ENCODE measurements around the gene SVEP1. TPM values are rescaled to one million over a fixed set of nuclear protein-coding genes. Genes with fewer than 3 reads are reported as not detected.
A peak's percentile ranks its signal among the peaks of the same experiment; 100 is the strongest.
"Not testable (repeated sequence)": the region's sequence is repeated elsewhere in the genome, so short reads cannot be mapped to it uniquely, and the experiment has no call there.

Gene SVEP1
- polyA plus RNA-seq, 1 donor, result 8.7 TPM

DNA sequence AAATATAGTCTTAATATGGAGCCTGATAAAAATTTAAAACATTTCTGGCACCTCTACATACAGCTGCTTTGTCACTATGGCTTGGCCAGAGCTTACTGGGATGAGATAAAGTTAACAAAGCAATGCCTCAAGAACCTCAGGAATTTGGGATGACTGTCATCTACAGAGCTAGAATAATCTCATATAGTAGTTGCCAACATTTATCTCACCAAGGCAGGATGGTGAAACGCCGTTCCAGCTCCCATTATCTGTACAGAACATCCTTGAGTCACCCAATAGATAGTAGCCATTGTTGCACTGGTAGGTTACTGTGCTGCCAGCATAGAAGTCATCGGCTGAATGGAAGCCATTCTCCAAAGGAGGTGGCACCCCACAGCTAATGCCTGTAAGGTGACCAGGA is 147.3 kb downstream of the SVEP1 start:
- peaks cover 6% of the 10 kb centered on the region for H3K36me3 ChIP-seq (ENCODE audit: control insufficient read depth, insufficient read depth, low read length)
- H3K27me3 ChIP-seq (ENCODE audit: control insufficient read depth, insufficient read depth, low read length), result no peaks in the 10 kb centered on the region
- no peak for DNase-seq
- no CpG with 5 or more reads among the region's 3 CpGs for WGBS (ENCODE audit: insufficient coverage, low lambda C conversion rate)
- no peaks in the 10 kb centered on the region for H3K4me1 ChIP-seq (ENCODE audit: control insufficient read depth, insufficient read depth, low read length)
- H3K4me3 ChIP-seq (ENCODE audit: low read length), result no peak overlapping the region
- H3K9me3 ChIP-seq (ENCODE audit: control insufficient read depth, low read depth, low read length), result no peaks in the 10 kb centered on the region
- H3K27ac ChIP-seq (ENCODE audit: low read length), result no peak overlapping the region

DNA sequence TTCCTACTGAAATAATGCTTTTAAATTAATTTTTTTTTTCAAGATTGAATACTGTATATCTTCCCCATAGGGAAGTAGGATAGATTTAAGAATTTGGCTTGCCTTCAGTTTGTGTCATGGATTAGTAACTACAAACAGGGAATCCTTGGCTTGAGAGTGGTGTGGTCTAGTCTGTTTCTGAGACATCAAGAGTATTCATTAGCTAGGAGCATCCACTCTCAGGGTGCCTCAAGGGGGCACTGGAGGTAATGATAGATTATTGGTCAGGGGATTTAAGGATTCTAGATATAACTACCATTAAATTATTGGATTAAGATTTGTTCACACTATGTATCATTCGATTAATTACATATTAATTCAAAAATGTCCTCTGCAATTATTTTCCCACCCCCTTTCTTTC is 150.1 kb downstream of the SVEP1 start:
- H3K36me3 ChIP-seq (ENCODE audit: control insufficient read depth, insufficient read depth, low read length), result peaks cover 6% of the 10 kb centered on the region
- DNase-seq, result no peak
- H3K27ac ChIP-seq (ENCODE audit: low read length), result no peak overlapping the region
- H3K9me3 ChIP-seq (ENCODE audit: control insufficient read depth, low read depth, low read length), result no peaks in the 10 kb centered on the region
- H3K27me3 ChIP-seq (ENCODE audit: control insufficient read depth, insufficient read depth, low read length), result no peaks in the 10 kb centered on the region
- 89% methylated on average over 1 of the region's 1 CpG for WGBS (ENCODE audit: insufficient coverage, low lambda C conversion rate)
- H3K4me1 ChIP-seq (ENCODE audit: control insufficient read depth, insufficient read depth, low read length), result no peaks in the 10 kb centered on the region
- no peak overlapping the region for H3K4me3 ChIP-seq (ENCODE audit: low read length)

- H3K9me3 ChIP-seq (ENCODE audit: control insufficient read depth, low read depth, low read length), result no peaks in the 10 kb centered on the region
- peak; percentile 9 to 28 for DNase-seq
- H3K36me3 ChIP-seq (ENCODE audit: control insufficient read depth, insufficient read depth, low read length), result peaks cover 4% of the 10 kb centered on the region
- H3K4me1 ChIP-seq (ENCODE audit: control insufficient read depth, insufficient read depth, low read length), result no peaks in the 10 kb centered on the region
- 80% methylated on average over 1 of the region's 7 CpGs for WGBS (ENCODE audit: insufficient coverage, low lambda C conversion rate)
- no peaks in the 10 kb centered on the region for H3K27me3 ChIP-seq (ENCODE audit: control insufficient read depth, insufficient read depth, low read length)
- H3K27ac ChIP-seq (ENCODE audit: low read length), result no peak overlapping the region
- H3K4me3 ChIP-seq (ENCODE audit: low read length), result no peak overlapping the region
These were observed 151.9 kb downstream of the SVEP1 start for GRCh38 chr9:110427497-110428104.

DNA sequence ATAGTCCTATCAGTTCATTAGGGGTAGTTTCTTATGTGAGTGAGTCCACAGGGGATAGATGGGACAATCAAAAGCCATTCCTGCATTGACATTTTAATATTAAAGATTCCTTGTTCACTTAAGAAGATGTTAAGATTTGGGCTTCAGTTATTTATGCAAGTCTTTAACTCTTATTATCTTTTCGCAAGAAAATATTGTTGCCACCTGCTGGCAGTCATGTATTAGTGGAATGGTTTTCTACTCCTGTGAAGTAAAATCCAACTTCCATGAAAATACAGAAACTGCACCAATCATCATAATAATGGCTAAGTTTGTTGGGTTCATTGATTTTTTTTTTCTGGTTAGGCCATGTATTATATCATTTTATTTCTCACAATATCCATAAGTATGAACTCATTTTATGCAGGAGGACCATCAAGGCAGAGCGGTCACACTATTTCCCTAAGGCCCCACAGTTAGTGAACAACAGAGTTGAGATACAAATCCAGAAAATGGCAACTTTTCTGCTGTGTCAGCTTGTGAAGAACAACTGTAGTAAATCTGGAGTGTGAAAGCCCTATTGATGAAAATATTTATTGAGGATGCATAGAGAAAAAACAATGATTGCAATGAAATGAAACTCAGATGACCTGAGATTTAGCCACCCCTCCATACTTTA is 153.4 kb downstream of the SVEP1 start:
- no CpG with 5 or more reads among the region's 2 CpGs for WGBS (ENCODE audit: insufficient coverage, low lambda C conversion rate)
- peak; percentile 10 to 22 for DNase-seq
- H3K9me3 ChIP-seq (ENCODE audit: control insufficient read depth, low read depth, low read length), result no peaks in the 10 kb centered on the region
- H3K4me1 ChIP-seq (ENCODE audit: control insufficient read depth, insufficient read depth, low read length), result no peaks in the 10 kb centered on the region
- no peaks in the 10 kb centered on the region for H3K27me3 ChIP-seq (ENCODE audit: control insufficient read depth, insufficient read depth, low read length)
- no peak overlapping the region for H3K4me3 ChIP-seq (ENCODE audit: low read length)
- peaks cover 4% of the 10 kb centered on the region for H3K36me3 ChIP-seq (ENCODE audit: control insufficient read depth, insufficient read depth, low read length)
- no peak overlapping the region for H3K27ac ChIP-seq (ENCODE audit: low read length)

DNA sequence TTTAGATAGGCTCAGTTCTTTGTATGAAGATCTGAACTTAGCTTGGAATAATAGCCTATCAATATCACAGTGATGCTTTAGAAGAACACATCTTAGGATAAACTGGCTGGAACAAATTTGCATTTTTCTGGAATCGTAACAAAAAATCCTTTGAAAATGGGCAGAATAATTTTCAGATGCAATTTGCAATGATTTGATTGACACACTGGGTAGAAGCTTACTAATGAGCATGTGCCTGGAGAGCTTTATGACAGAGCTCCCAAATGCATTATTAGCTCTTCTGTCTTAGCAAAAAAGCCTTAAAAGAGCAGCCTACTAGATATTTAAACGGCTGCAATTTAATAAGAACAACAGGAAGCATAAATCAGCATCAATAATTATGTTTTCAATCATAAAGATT is 165.1 kb downstream of the SVEP1 start:
- 78% methylated on average over 2 of the region's 2 CpGs for WGBS (ENCODE audit: insufficient coverage, low lambda C conversion rate)
- no peaks in the 10 kb centered on the region for H3K27me3 ChIP-seq (ENCODE audit: control insufficient read depth, insufficient read depth, low read length)
- H3K27ac ChIP-seq (ENCODE audit: low read length), result no peak overlapping the region
- no peak overlapping the region for H3K4me3 ChIP-seq (ENCODE audit: low read length)
- H3K9me3 ChIP-seq (ENCODE audit: control insufficient read depth, low read depth, low read length), result no peaks in the 10 kb centered on the region
- H3K4me1 ChIP-seq (ENCODE audit: control insufficient read depth, insufficient read depth, low read length), result no peaks in the 10 kb centered on the region
- DNase-seq, result no peak
- H3K36me3 ChIP-seq (ENCODE audit: control insufficient read depth, insufficient read depth, low read length), result no peaks in the 10 kb centered on the region

- Histone ChIP-seq H3K9me3 (ENCODE audit: control insufficient read depth, low read depth, low read length) (no peaks in the 10 kb centered on the region), H3K27ac (ENCODE audit: low read length) (no peak overlapping the region), H3K4me3 (ENCODE audit: low read length) (no peak overlapping the region), H3K27me3 (ENCODE audit: control insufficient read depth, insufficient read depth, low read length) (no peaks in the 10 kb centered on the region), H3K36me3 (ENCODE audit: control insufficient read depth, insufficient read depth, low read length) (no peaks in the 10 kb centered on the region), H3K4me1 (ENCODE audit: control insufficient read depth, insufficient read depth, low read length) (no peaks in the 10 kb centered on the region)
- DNase-seq, result no peak
- no CpG with 5 or more reads among the region's 5 CpGs for WGBS (ENCODE audit: insufficient coverage, low lambda C conversion rate)
These were observed 168.6 kb downstream of the SVEP1 start for GRCh38 chr9:110410961-110411360.

GRCh38 chr9:110408598-110408997 is 170.9 kb downstream of the SVEP1 start:
- Histone ChIP-seq H3K27ac (ENCODE audit: low read length) (no peak overlapping the region), H3K9me3 (ENCODE audit: control insufficient read depth, low read depth, low read length) (no peaks in the 10 kb centered on the region), H3K4me1 (ENCODE audit: control insufficient read depth, insufficient read depth, low read length) (no peaks in the 10 kb centered on the region), H3K4me3 (ENCODE audit: low read length) (no peak overlapping the region), H3K27me3 (ENCODE audit: control insufficient read depth, insufficient read depth, low read length) (no peaks in the 10 kb centered on the region), H3K36me3 (ENCODE audit: control insufficient read depth, insufficient read depth, low read length) (no peaks in the 10 kb centered on the region)
- peak in 1 of 2 donors; percentile 12 for DNase-seq
- 75% methylated on average over 2 of the region's 7 CpGs for WGBS (ENCODE audit: insufficient coverage, low lambda C conversion rate)

DNA sequence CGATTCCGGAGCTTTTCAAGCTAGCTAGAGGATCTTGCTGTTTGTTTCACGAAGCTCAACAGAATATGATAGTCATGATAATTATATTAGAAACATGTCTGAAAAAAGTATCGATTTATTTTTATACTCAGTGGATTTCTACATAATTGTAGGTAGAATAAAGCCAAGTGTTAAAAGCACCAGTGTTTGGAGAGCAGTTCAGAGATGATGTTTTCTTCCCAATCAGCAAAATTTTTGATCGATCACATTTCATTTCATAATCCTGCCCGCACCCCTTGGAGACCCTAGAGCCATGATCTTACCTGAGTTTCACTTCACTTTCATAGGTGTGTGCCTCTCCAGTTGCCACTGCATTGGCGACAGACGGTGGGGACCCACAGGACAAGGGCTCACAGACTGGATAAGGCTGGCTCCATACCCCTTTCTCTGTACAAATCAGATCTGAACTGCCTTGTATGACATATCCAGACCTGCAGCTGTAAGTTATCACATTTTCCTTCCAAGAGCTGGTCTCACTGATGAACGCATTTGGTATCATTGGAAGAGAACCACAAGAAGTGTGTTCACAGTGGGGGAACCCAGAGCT is 173.6 kb downstream of the SVEP1 start:
- H3K9me3 ChIP-seq (ENCODE audit: control insufficient read depth, low read depth, low read length), result no peaks in the 10 kb centered on the region
- no peak overlapping the region for H3K4me3 ChIP-seq (ENCODE audit: low read length)
- H3K4me1 ChIP-seq (ENCODE audit: control insufficient read depth, insufficient read depth, low read length), result no peaks in the 10 kb centered on the region
- no peaks in the 10 kb centered on the region for H3K27me3 ChIP-seq (ENCODE audit: control insufficient read depth, insufficient read depth, low read length)
- H3K27ac ChIP-seq (ENCODE audit: low read length), result no peak overlapping the region
- WGBS (ENCODE audit: insufficient coverage, low lambda C conversion rate), result 81% methylated on average over 3 of the region's 9 CpGs
- H3K36me3 ChIP-seq (ENCODE audit: control insufficient read depth, insufficient read depth, low read length), result no peaks in the 10 kb centered on the region
- no peak for DNase-seq

GRCh38 chr9:110404473-110404872 is 175.1 kb downstream of the SVEP1 start:
- WGBS (ENCODE audit: insufficient coverage, low lambda C conversion rate), result 100% methylated on average over 1 of the region's 4 CpGs
- Histone ChIP-seq H3K4me1 (ENCODE audit: control insufficient read depth, insufficient read depth, low read length) (no peaks in the 10 kb centered on the region), H3K27me3 (ENCODE audit: control insufficient read depth, insufficient read depth, low read length) (no peaks in the 10 kb centered on the region), H3K4me3 (ENCODE audit: low read length) (no peak overlapping the region), H3K36me3 (ENCODE audit: control insufficient read depth, insufficient read depth, low read length) (no peaks in the 10 kb centered on the region), H3K27ac (ENCODE audit: low read length) (no peak overlapping the region), H3K9me3 (ENCODE audit: control insufficient read depth, low read depth, low read length) (no peaks in the 10 kb centered on the region)
- no peak for DNase-seq

DNA sequence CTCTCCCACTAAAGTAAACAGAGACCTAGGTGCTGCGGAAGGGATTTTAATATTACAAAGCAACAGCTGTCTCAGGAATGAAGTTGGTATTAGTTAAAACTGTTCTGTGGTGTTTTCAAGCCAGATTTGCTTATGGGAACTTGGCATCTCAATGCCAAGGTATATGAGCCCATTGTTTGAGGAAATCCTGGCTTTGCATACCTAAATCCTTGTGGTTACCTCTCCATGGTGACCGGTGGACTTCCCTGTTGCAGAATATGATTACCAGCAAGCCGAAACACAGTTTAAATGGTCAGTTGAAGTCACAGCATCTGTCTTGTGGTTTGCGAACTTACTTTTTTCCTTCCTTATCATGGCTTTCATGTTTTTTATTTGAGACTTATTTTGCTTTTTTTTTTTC is 179.6 kb downstream of the SVEP1 start:
- no peak overlapping the region for H3K4me3 ChIP-seq (ENCODE audit: low read length)
- no peaks in the 10 kb centered on the region for H3K9me3 ChIP-seq (ENCODE audit: control insufficient read depth, low read depth, low read length)
- no peak for DNase-seq
- WGBS (ENCODE audit: insufficient coverage, low lambda C conversion rate), result 86% methylated on average over 2 of the region's 4 CpGs
- no peak overlapping the region for H3K27ac ChIP-seq (ENCODE audit: low read length)
- H3K36me3 ChIP-seq (ENCODE audit: control insufficient read depth, insufficient read depth, low read length), result no peaks in the 10 kb centered on the region
- H3K27me3 ChIP-seq (ENCODE audit: control insufficient read depth, insufficient read depth, low read length), result no peaks in the 10 kb centered on the region
- H3K4me1 ChIP-seq (ENCODE audit: control insufficient read depth, insufficient read depth, low read length), result no peaks in the 10 kb centered on the region

- no CpG with 5 or more reads among the region's 2 CpGs for WGBS (ENCODE audit: insufficient coverage, low lambda C conversion rate)
- H3K4me1 ChIP-seq (ENCODE audit: control insufficient read depth, insufficient read depth, low read length); H3K9me3 ChIP-seq (ENCODE audit: control insufficient read depth, low read depth, low read length); H3K36me3 ChIP-seq (ENCODE audit: control insufficient read depth, insufficient read depth, low read length); H3K27ac ChIP-seq (ENCODE audit: low read length); H3K27me3 ChIP-seq (ENCODE audit: control insufficient read depth, insufficient read depth, low read length); H3K4me3 ChIP-seq (ENCODE audit: low read length); DNase-seq: not testable (repeated sequence)
These were observed 180.5 kb downstream of the SVEP1 start for GRCh38 chr9:110398992-110399391.

Data from large intestine (tissue), 3 donors.